HAP-1 (cell line): ENCODE data around the gene SNX7.

Experiments used
- DNase-seq, 2 experiments: peaks; one replicate each; pipeline ENCODE4 v3.0.0-alpha.2; 2016 to 2020; ENCODE audit warnings: low spot score in 2 of 2
- H3K27me3 ChIP-seq: fragments of 250-450 bp; sonication (Bioruptor Pico); 2 replicates; pipeline ENCODE4 v1.5.1; 2020; ENCODE audit warnings: low read depth, mild to moderate bottlenecking, moderate library complexity
- H3K36me3 ChIP-seq: fragments of 250-450 bp; sonication (Bioruptor Pico); replicated peaks from 2 replicates; pipeline ENCODE4 v1.5.1; 2020; ENCODE audit warnings: mild to moderate bottlenecking
- H3K4me1 ChIP-seq: fragments of 250-450 bp; sonication (Bioruptor Pico); 2 replicates; pipeline ENCODE4 v1.5.1; 2020; ENCODE audit warnings: mild to moderate bottlenecking
- H3K4me3 ChIP-seq: fragments of 250-450 bp; sonication (Bioruptor Pico); 2 replicates; pipeline ENCODE4 v1.5.1; 2020; ENCODE audit warnings: mild to moderate bottlenecking, moderate library complexity
- H3K9me3 ChIP-seq: fragments of 250-450 bp; sonication (Bioruptor Pico); 2 replicates; pipeline ENCODE4 v1.5.1; 2020; ENCODE audit warnings: mild to moderate bottlenecking, moderate library complexity
- in situ Hi-C: fragments of 300-500 bp; cut with MboI; formaldehyde crosslinking; loops from 3 replicates; pipeline ENCODE4 v1.14.3; 2020; ENCODE audit warnings: low sequenced_read_pairs, inconsistent platforms, mixed read lengths

The SNX7 gene

GRCh38 chr1:98675282-98675681 lies 13.8 kb downstream of the SNX7 start:
- H3K9me3 ChIP-seq, result no peaks in the 10 kb centered on the region
- H3K27me3 ChIP-seq, result no peaks in the 10 kb centered on the region
- in situ Hi-C loops, result no loop called here
- H3K4me1 ChIP-seq, result peaks cover 42% of the 10 kb centered on the region
- no peaks in the 10 kb centered on the region for H3K36me3 ChIP-seq
- peak in 1 of 2 experiments; percentile 22 for DNase-seq
- no peak overlapping the region for H3K4me3 ChIP-seq

GRCh38 chr1:98677288-98677687 lies 15.8 kb downstream of the SNX7 start:
- DNase-seq, result no peak
- in situ Hi-C loops, result no loop called here
- Histone ChIP-seq H3K4me1 (peaks cover 35% of the 10 kb centered on the region), H3K36me3 (no peaks in the 10 kb centered on the region), H3K9me3 (no peaks in the 10 kb centered on the region), H3K27me3 (no peaks in the 10 kb centered on the region), H3K4me3 (no peak overlapping the region)

- Histone ChIP-seq H3K4me1 (peaks cover 4% of the 10 kb centered on the region), H3K36me3 (no peaks in the 10 kb centered on the region), H3K4me3 (no peak overlapping the region), H3K27me3 (no peaks in the 10 kb centered on the region), H3K9me3 (no peaks in the 10 kb centered on the region)
- no peak for DNase-seq
- in situ Hi-C loops, result no loop called here
Measured at GRCh38 chr1:98681812-98682211, 20.3 kb downstream of the SNX7 start.

GRCh38 chr1:98688110-98688739 lies 26.7 kb downstream of the SNX7 start:
- H3K36me3 ChIP-seq, result no peaks in the 10 kb centered on the region
- in situ Hi-C loops, result no loop called here
- DNase-seq, result peak in 1 of 2 experiments; percentile 27
- H3K9me3 ChIP-seq, result no peaks in the 10 kb centered on the region
- H3K4me3 ChIP-seq, result no peak overlapping the region
- no peaks in the 10 kb centered on the region; the same call in 1 of the 2 replicates for H3K4me1 ChIP-seq
- no peaks in the 10 kb centered on the region for H3K27me3 ChIP-seq

GRCh38 chr1:98690576-98690975 lies 29.1 kb downstream of the SNX7 start:
- in situ Hi-C loops, result no loop called here
- no peak for DNase-seq
- H3K4me1 ChIP-seq, result no peaks in the 10 kb centered on the region; the same call in 1 of the 2 replicates

GRCh38 chr1:98692482-98692881 lies 31.0 kb downstream of the SNX7 start:
- H3K9me3 ChIP-seq, result no peaks in the 10 kb centered on the region
- H3K27me3 ChIP-seq, result no peaks in the 10 kb centered on the region
- H3K36me3 ChIP-seq, result no peaks in the 10 kb centered on the region
- no peaks in the 10 kb centered on the region; the same call in 1 of the 2 replicates for H3K4me1 ChIP-seq
- H3K4me3 ChIP-seq, result no peak overlapping the region
- in situ Hi-C loops, result no loop called here
- DNase-seq, result no peak

More at GRCh38 chr1:98690576-98690975, 29.1 kb downstream of the SNX7 start:
- no peaks in the 10 kb centered on the region for H3K27me3 ChIP-seq
- H3K4me3 ChIP-seq, result no peak overlapping the region
- no peaks in the 10 kb centered on the region for H3K36me3 ChIP-seq
- H3K9me3 ChIP-seq, result no peaks in the 10 kb centered on the region

GRCh38 chr1:98693385-98693784 lies 31.9 kb downstream of the SNX7 start:
- no peak for DNase-seq
- Histone ChIP-seq H3K9me3 (no peaks in the 10 kb centered on the region), H3K4me1 (no peaks in the 10 kb centered on the region), H3K4me3 (no peak overlapping the region), H3K36me3 (no peaks in the 10 kb centered on the region), H3K27me3 (no peaks in the 10 kb centered on the region)
- in situ Hi-C loops, result no loop called here

GRCh38 chr1:98696077-98696476 lies 34.6 kb downstream of the SNX7 start:
- Histone ChIP-seq H3K27me3 (no peaks in the 10 kb centered on the region), H3K9me3 (no peaks in the 10 kb centered on the region), H3K4me1 (no peaks in the 10 kb centered on the region), H3K36me3 (no peaks in the 10 kb centered on the region), H3K4me3 (no peak overlapping the region)
- in situ Hi-C loops, result no loop called here
- no peak for DNase-seq

GRCh38 chr1:98697781-98698180 lies 36.3 kb downstream of the SNX7 start:
- Histone ChIP-seq H3K27me3 (no peaks in the 10 kb centered on the region), H3K4me1 (no peaks in the 10 kb centered on the region), H3K36me3 (no peaks in the 10 kb centered on the region), H3K4me3 (no peak overlapping the region), H3K9me3 (no peaks in the 10 kb centered on the region)
- in situ Hi-C loops, result no loop called here
- no peak for DNase-seq

GRCh38 chr1:98698625-98699024 lies 37.1 kb downstream of the SNX7 start:
- peaks cover 2% of the 10 kb centered on the region; the same call in 1 of the 2 replicates for H3K4me1 ChIP-seq
- no peaks in the 10 kb centered on the region for H3K36me3 ChIP-seq
- H3K9me3 ChIP-seq, result no peaks in the 10 kb centered on the region
- no peaks in the 10 kb centered on the region for H3K27me3 ChIP-seq
- in situ Hi-C loops, result no loop called here
- H3K4me3 ChIP-seq, result no peak overlapping the region
- no peak for DNase-seq

- no peak for DNase-seq
- no peaks in the 10 kb centered on the region for H3K9me3 ChIP-seq
- peaks cover 14% of the 10 kb centered on the region for H3K4me1 ChIP-seq
- H3K4me3 ChIP-seq, result no peak overlapping the region
- in situ Hi-C loops, result no loop called here
- no peaks in the 10 kb centered on the region for H3K27me3 ChIP-seq
- H3K36me3 ChIP-seq, result no peaks in the 10 kb centered on the region
Measured at GRCh38 chr1:98700228-98700627, 38.7 kb downstream of the SNX7 start.

- no peak for DNase-seq
- Histone ChIP-seq H3K4me1 (peaks cover 17% of the 10 kb centered on the region), H3K27me3 (no peaks in the 10 kb centered on the region), H3K4me3 (no peak overlapping the region), H3K36me3 (no peaks in the 10 kb centered on the region), H3K9me3 (no peaks in the 10 kb centered on the region)
- in situ Hi-C loops, result no loop called here
Measured at GRCh38 chr1:98702976-98703375, 41.5 kb downstream of the SNX7 start.

GRCh38 chr1:98704474-98704873 lies 43.0 kb downstream of the SNX7 start:
- DNase-seq, result peak; percentile 41 to 78
- Histone ChIP-seq H3K4me3 (no peak overlapping the region), H3K9me3 (no peaks in the 10 kb centered on the region), H3K4me1 (peaks cover 17% of the 10 kb centered on the region), H3K36me3 (no peaks in the 10 kb centered on the region), H3K27me3 (no peaks in the 10 kb centered on the region)
- in situ Hi-C loops, result no loop called here

GRCh38 chr1:98704971-98705370 lies 43.5 kb downstream of the SNX7 start:
- no peaks in the 10 kb centered on the region for H3K36me3 ChIP-seq
- DNase-seq, result peak in 1 of 2 experiments; percentile 45
- no peak overlapping the region for H3K4me3 ChIP-seq
- no peaks in the 10 kb centered on the region for H3K9me3 ChIP-seq
- in situ Hi-C loops, result no loop called here
- peaks cover 17% of the 10 kb centered on the region for H3K4me1 ChIP-seq
- H3K27me3 ChIP-seq, result no peaks in the 10 kb centered on the region

- peaks cover 17% of the 10 kb centered on the region for H3K4me1 ChIP-seq
- in situ Hi-C loops, result no loop called here
- no peaks in the 10 kb centered on the region for H3K9me3 ChIP-seq
- no peaks in the 10 kb centered on the region for H3K27me3 ChIP-seq
- DNase-seq, result no peak
- no peaks in the 10 kb centered on the region for H3K36me3 ChIP-seq
- H3K4me3 ChIP-seq, result no peak overlapping the region
Measured at GRCh38 chr1:98705591-98705990, 44.1 kb downstream of the SNX7 start.
